CD4-positive, CD25-positive, alpha-beta regulatory T cell (primary cell): ENCODE data around the gene TMEM204. TPM values are rescaled to one million over a fixed set of nuclear protein-coding genes. Genes with fewer than 3 reads are reported as not detected.

ENCODE experiments used
- ATAC-seq, 2 donors: fragments of 150-1000 bp; cut with Tn5 transposase; one replicate each; pipeline ENCODE4 v1.10.0; 2021; ENCODE audit warnings: low read depth in 2 of 2, moderate number of reproducible peaks in 2 of 2, moderate library complexity in 1 of 2
- DNase-seq, 3 donors: peaks; one replicate each; pipeline versions ENCODE4 v3.0.0 to v3.0.0-alpha.2; 2012 to 2022; ENCODE audit warnings: mixed read lengths in 1 of 3
- H3K27ac ChIP-seq: one replicate; pipeline ENCODE4 v1.7.0; 2013; ENCODE audit warnings: mild to moderate bottlenecking, low read length; ENCODE audit not compliant: insufficient read depth, poor library complexity, severe bottlenecking
- H3K27me3 ChIP-seq: one replicate; pipeline ENCODE4 v1.7.0; 2013; ENCODE audit warnings: low read length; ENCODE audit not compliant: control insufficient read depth, insufficient read depth
- H3K36me3 ChIP-seq: one replicate; pipeline ENCODE4 v1.7.0; 2013; ENCODE audit warnings: mild to moderate bottlenecking, low read length, moderate library complexity; ENCODE audit not compliant: control insufficient read depth, insufficient read depth
- H3K4me1 ChIP-seq: 2 replicates; pipeline ENCODE4 v1.7.0; 2013; ENCODE audit warnings: mild to moderate bottlenecking, low read length; ENCODE audit not compliant: insufficient read depth, control insufficient read depth, poor library complexity, severe bottlenecking
- H3K4me3 ChIP-seq: one replicate; pipeline ENCODE4 v1.7.0; 2013; ENCODE audit warnings: low read depth, mild to moderate bottlenecking, low read length, moderate library complexity
- H3K9me3 ChIP-seq, 2 experiments: 1 replicate in 1 of 2; 2 replicates in 1 of 2; pipeline ENCODE4 v1.7.0; 2013; ENCODE audit warnings: low read length in 2 of 2, mild to moderate bottlenecking in 1 of 2, moderate library complexity in 1 of 2; ENCODE audit not compliant: control insufficient read depth in 2 of 2
- H3K27ac Mint-ChIP-seq, 3 donors: one replicate each; pipeline ENCODE4 v1.8.0; 2020 to 2022; ENCODE audit warnings: mild to moderate bottlenecking in 3 of 3, mixed read lengths in 3 of 3, moderate library complexity in 2 of 3
- H3K27me3 Mint-ChIP-seq: one replicate; pipeline ENCODE4 v1.8.0; 2022; ENCODE audit warnings: mild to moderate bottlenecking, mixed read lengths
- H3K36me3 Mint-ChIP-seq: one replicate; pipeline ENCODE4 v1.8.0; 2020; ENCODE audit warnings: mixed read lengths
- H3K4me1 Mint-ChIP-seq, 4 donors: one replicate each; pipeline ENCODE4 v1.8.0; 2020 to 2022; ENCODE audit warnings: mixed read lengths in 4 of 4, mild to moderate bottlenecking in 1 of 4
- H3K4me3 Mint-ChIP-seq, 4 donors: one replicate each; pipeline ENCODE4 v1.8.0; 2020 to 2022; ENCODE audit warnings: mild to moderate bottlenecking in 4 of 4, mixed read lengths in 4 of 4, moderate library complexity in 3 of 4
- H3K9me3 Mint-ChIP-seq, 7 donors: one replicate each; pipeline ENCODE4 v1.8.0; 2020 to 2022; ENCODE audit warnings: mixed read lengths in 7 of 7, mild to moderate bottlenecking in 3 of 7, moderate library complexity in 2 of 7
- polyA plus RNA-seq, 4 donors: library from polyadenylated mRNA; unstranded; fragments of 300-500 nt; fragmentation: Illumina TruSeq; gene quantifications; one replicate each; pipeline ENCODE4 v1.2.3, GENCODE V29; 2021
- total RNA-seq: library from RNA; stranded (reverse); gene quantifications from one replicate; pipeline ENCODE4 v1.2.3, GENCODE V29; 2022

The TMEM204 gene
- total and polyA plus RNA-seq, 5 donors from 2014 or later, result 25.8 to 97.4 (median 68.2) TPM

- Histone ChIP-seq H3K4me3 (no peak overlapping the region), H3K27ac (no peak overlapping the region), H3K9me3 (no peaks in the 10 kb centered on the region), H3K4me1 (peaks cover 20% of the 10 kb centered on the region), H3K36me3 (no peaks in the 10 kb centered on the region), H3K27me3 (no peaks in the 10 kb centered on the region)
- no peak for ATAC-seq
- Mint-ChIP-seq H3K9me3 (no peaks in the 10 kb centered on the region), H3K27ac (peak overlapping the region in 1 of 3 donors; percentile 14), H3K36me3 (no peaks in the 10 kb centered on the region), H3K27me3 (no peaks in the 10 kb centered on the region), H3K4me1 (peaks cover 5 to 21% (median 7%) of the 10 kb centered on the region in 4 donors), H3K4me3 (peak overlapping the region in 1 of 4 donors; percentile 36)
- DNase-seq, result no peak
Measured at GRCh38 chr16:1491327-1491726, 42.1 kb upstream of the TMEM204 start.

- ATAC-seq (no peak), DNase-seq (peak in 1 of 3 donors; percentile 17)
- H3K9me3 Mint-ChIP-seq, result no peaks in the 10 kb centered on the region
- Histone ChIP-seq H3K27me3 (no peaks in the 10 kb centered on the region), H3K4me1 (peaks cover 20% of the 10 kb centered on the region), H3K4me3 (peak overlapping the region; percentile 78), H3K36me3 (no peaks in the 10 kb centered on the region), H3K27ac (peak overlapping the region; percentile 91), H3K9me3 (no peaks in the 10 kb centered on the region)
- peak overlapping the region; percentile 100 for H3K27ac Mint-ChIP-seq
- peak overlapping the region; percentile 87 to 99 (median 98) for H3K4me3 Mint-ChIP-seq
- no peaks in the 10 kb centered on the region for H3K36me3 Mint-ChIP-seq
- H3K27me3 Mint-ChIP-seq, result no peaks in the 10 kb centered on the region
- H3K4me1 Mint-ChIP-seq, result peaks cover 5 to 25% (median 7%) of the 10 kb centered on the region in 4 donors
Measured at GRCh38 chr16:1492082-1492922, 41.2 kb upstream of the TMEM204 start.

- no peaks in the 10 kb centered on the region for H3K9me3 Mint-ChIP-seq
- no peaks in the 10 kb centered on the region for H3K9me3 ChIP-seq
- peaks cover 20% of the 10 kb centered on the region for H3K4me1 ChIP-seq
- peak within 1 kb of the TSS; percentile 87 to 99 (median 98) for H3K4me3 Mint-ChIP-seq
- peak within 1 kb of the TSS; percentile 78 for H3K4me3 ChIP-seq
- H3K27me3 Mint-ChIP-seq, result no peaks in the 10 kb centered on the region
- no peaks in the 10 kb centered on the region for H3K36me3 ChIP-seq
- H3K27ac ChIP-seq, result peak within 1 kb of the TSS; percentile 91
- peak; percentile 84 to 90 (median 88) for DNase-seq
- no peaks in the 10 kb centered on the region for H3K27me3 ChIP-seq
- peak; percentile 84 for ATAC-seq
- H3K4me1 Mint-ChIP-seq, result peaks cover 5 to 25% (median 7%) of the 10 kb centered on the region in 4 donors
- H3K36me3 Mint-ChIP-seq, result no peaks in the 10 kb centered on the region
- peak within 1 kb of the TSS; percentile 100 for H3K27ac Mint-ChIP-seq
Measured at GRCh38 chr16:1492923-1493745, 40.3 kb upstream of the TMEM204 start, which contains the start of gene TELO2. Gene TELO2, plus strand, starts transcription at chr16:1493360. Its CDS starts 922 bp downstream, at chr16:1494282.

- Histone ChIP-seq H3K27ac (peak overlapping the region; percentile 91), H3K36me3 (no peaks in the 10 kb centered on the region), H3K27me3 (no peaks in the 10 kb centered on the region), H3K4me1 (peaks cover 20% of the 10 kb centered on the region), H3K9me3 (no peaks in the 10 kb centered on the region), H3K4me3 (no peak overlapping the region)
- peak overlapping the region in 1 of 3 donors; percentile 36 for H3K27ac Mint-ChIP-seq
- H3K27me3 Mint-ChIP-seq, result no peaks in the 10 kb centered on the region
- H3K4me1 Mint-ChIP-seq, result peaks cover 5 to 22% (median 7%) of the 10 kb centered on the region in 4 donors
- H3K9me3 Mint-ChIP-seq, result no peaks in the 10 kb centered on the region
- no peaks in the 10 kb centered on the region for H3K36me3 Mint-ChIP-seq
- DNase-seq (peak in 1 of 3 donors; percentile 27), ATAC-seq (peak in 1 of 2 donors; percentile 2)
- peak overlapping the region; percentile 35 to 97 (median 87) for H3K4me3 Mint-ChIP-seq
Measured at GRCh38 chr16:1493746-1494094, 39.7 kb upstream of the TMEM204 start.

- Histone ChIP-seq H3K4me1 (peaks cover 20% of the 10 kb centered on the region), H3K4me3 (no peak overlapping the region), H3K36me3 (no peaks in the 10 kb centered on the region), H3K9me3 (no peaks in the 10 kb centered on the region), H3K27me3 (no peaks in the 10 kb centered on the region), H3K27ac (no peak overlapping the region)
- no peaks in the 10 kb centered on the region for H3K27me3 Mint-ChIP-seq
- ATAC-seq (no peak), DNase-seq (peak in 1 of 3 donors; percentile 13)
- no peaks in the 10 kb centered on the region for H3K9me3 Mint-ChIP-seq
- peak overlapping the region; percentile 35 to 97 (median 87) for H3K4me3 Mint-ChIP-seq
- H3K36me3 Mint-ChIP-seq, result no peaks in the 10 kb centered on the region
- H3K4me1 Mint-ChIP-seq, result peaks cover 5 to 22% (median 7%) of the 10 kb centered on the region in 4 donors
- H3K27ac Mint-ChIP-seq, result peak overlapping the region in 1 of 3 donors; percentile 36
Measured at GRCh38 chr16:1494129-1494640, 39.3 kb upstream of the TMEM204 start.

GRCh38 chr16:1494711-1495110 is 38.8 kb upstream of the TMEM204 start:
- ATAC-seq (no peak), DNase-seq (no peak)
- Mint-ChIP-seq H3K4me1 (peaks cover 5 to 22% (median 7%) of the 10 kb centered on the region in 4 donors), H3K4me3 (peak overlapping the region; percentile 35 to 90 (median 84)), H3K9me3 (no peaks in the 10 kb centered on the region), H3K27ac (no peak overlapping the region), H3K27me3 (no peaks in the 10 kb centered on the region), H3K36me3 (no peaks in the 10 kb centered on the region)
- H3K9me3 ChIP-seq, result no peaks in the 10 kb centered on the region
- no peaks in the 10 kb centered on the region for H3K36me3 ChIP-seq
- no peak overlapping the region for H3K4me3 ChIP-seq
- H3K4me1 ChIP-seq, result peaks cover 20% of the 10 kb centered on the region
- H3K27ac ChIP-seq, result no peak overlapping the region
- H3K27me3 ChIP-seq, result no peaks in the 10 kb centered on the region

GRCh38 chr16:1495211-1495888 is 38.1 kb upstream of the TMEM204 start:
- Histone ChIP-seq H3K9me3 (no peaks in the 10 kb centered on the region), H3K4me3 (no peak overlapping the region), H3K27ac (no peak overlapping the region), H3K4me1 (peaks cover 20% of the 10 kb centered on the region), H3K36me3 (no peaks in the 10 kb centered on the region), H3K27me3 (no peaks in the 10 kb centered on the region)
- H3K36me3 Mint-ChIP-seq, result no peaks in the 10 kb centered on the region
- no peak overlapping the region for H3K27ac Mint-ChIP-seq
- DNase-seq, result no peak
- ATAC-seq, result no peak
- H3K27me3 Mint-ChIP-seq, result no peaks in the 10 kb centered on the region
- H3K9me3 Mint-ChIP-seq, result no peaks in the 10 kb centered on the region
- peaks cover 5 to 20% (median 7%) of the 10 kb centered on the region in 4 donors for H3K4me1 Mint-ChIP-seq
- H3K4me3 Mint-ChIP-seq, result peak overlapping the region in 3 of 4 donors; percentile 64 to 90 (median 83)
